ENCODE results near the gene TMEM239.

GRCh38 chr20:2795451-2795850 lies 20.7 kb upstream of the TMEM239 start:
- no peak for TF ChIP-seq TCF12 (IDR thresholded peaks at IDR 0.05; ENCODE audit: low read depth)
- no peak for TF ChIP-seq REST (IDR thresholded peaks at IDR 0.05; ENCODE audit: low read depth)
- TF ChIP-seq EP300 (IDR thresholded peaks at IDR 0.05; ENCODE audit: borderline replicate concordance), result no peak
- TF ChIP-seq MAX (IDR thresholded peaks at IDR 0.05), result no peak
- TF ChIP-seq USF1 (IDR thresholded peaks at IDR 0.05), result no peak

Measured in Ishikawa (cell line).